ENCODE measurements around the gene SPATA1. TPM values are rescaled to one million over a fixed set of nuclear protein-coding genes. Genes with fewer than 3 reads are reported as not detected.

SPATA1 gene
- polyA plus RNA-seq, 1 donor from 2014 or later, result 0.17 TPM

DNA sequence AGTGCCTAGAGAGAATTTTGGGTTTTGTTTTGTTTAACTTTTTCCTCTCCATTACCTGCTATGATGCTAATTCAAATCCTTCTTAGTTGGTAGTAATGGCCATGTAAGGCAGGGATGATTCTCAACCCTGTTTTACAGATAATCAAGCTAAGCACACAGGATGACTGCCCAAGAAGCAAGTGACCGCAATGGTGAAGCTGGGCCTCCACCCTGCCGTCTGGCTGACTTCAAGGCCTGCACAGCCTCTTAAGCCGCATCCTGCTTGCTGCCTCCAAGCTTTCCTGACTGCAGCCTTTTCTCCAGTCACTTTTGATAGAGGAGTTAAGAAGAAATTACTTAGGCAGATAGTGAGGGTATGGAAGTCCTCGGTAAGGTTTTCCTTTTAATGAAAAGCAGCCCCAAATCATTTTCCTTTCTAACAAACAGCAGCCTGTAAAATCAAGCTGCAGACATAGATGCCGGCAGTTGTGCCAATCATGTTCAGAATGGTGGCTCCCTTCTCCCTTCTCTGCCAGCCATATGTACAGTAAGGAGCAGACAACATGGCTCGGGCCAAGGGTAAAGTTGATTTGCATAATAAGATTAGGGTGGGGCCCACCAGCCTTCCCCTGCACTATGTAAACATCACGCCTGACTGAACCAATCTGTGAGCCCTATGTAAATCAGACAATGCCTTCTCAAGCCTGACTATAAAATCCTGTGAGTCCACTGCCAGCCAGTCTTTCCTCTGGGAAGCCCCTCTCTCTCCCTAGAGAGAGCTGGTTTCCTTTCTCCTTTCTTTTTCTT lies 76.8 kb downstream of the SPATA1 start:
- Histone ChIP-seq H3K79me2 (replicated peaks; ENCODE audit: insufficient read depth, low read length) (no peaks in the 10 kb centered on the region), H3K27me3 (ENCODE audit: insufficient read depth, low read depth, low read length) (no peaks in the 10 kb centered on the region), H3K36me3 (ENCODE audit: insufficient read depth, low read length) (no peaks in the 10 kb centered on the region), H3K4me3 (ENCODE audit: low read length) (no peak overlapping the region), H3K27ac (ENCODE audit: low read length) (no peak overlapping the region), H3K9ac (ENCODE audit: low read length) (no peak overlapping the region), H3F3A (ENCODE audit: insufficient read depth, low read length, poor library complexity, severe bottlenecking) (no peaks in the 10 kb centered on the region), H3K9me3 (ENCODE audit: low read length) (no peaks in the 10 kb centered on the region), H3K9me2 (ENCODE audit: insufficient read depth, low read length) (no peaks in the 10 kb centered on the region), H3K4me2 (ENCODE audit: low read length) (no peak overlapping the region), H4K20me1 (ENCODE audit: insufficient read depth) (no peaks in the 10 kb centered on the region), H2AFZ (ENCODE audit: low read depth, low read length) (no peak overlapping the region)
- TF ChIP-seq, protein P1, sequence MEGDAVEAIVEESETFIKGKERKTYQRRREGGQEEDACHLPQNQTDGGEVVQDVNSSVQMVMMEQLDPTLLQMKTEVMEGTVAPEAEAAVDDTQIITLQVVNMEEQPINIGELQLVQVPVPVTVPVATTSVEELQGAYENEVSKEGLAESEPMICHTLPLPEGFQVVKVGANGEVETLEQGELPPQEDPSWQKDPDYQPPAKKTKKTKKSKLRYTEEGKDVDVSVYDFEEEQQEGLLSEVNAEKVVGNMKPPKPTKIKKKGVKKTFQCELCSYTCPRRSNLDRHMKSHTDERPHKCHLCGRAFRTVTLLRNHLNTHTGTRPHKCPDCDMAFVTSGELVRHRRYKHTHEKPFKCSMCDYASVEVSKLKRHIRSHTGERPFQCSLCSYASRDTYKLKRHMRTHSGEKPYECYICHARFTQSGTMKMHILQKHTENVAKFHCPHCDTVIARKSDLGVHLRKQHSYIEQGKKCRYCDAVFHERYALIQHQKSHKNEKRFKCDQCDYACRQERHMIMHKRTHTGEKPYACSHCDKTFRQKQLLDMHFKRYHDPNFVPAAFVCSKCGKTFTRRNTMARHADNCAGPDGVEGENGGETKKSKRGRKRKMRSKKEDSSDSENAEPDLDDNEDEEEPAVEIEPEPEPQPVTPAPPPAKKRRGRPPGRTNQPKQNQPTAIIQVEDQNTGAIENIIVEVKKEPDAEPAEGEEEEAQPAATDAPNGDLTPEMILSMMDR (IDR thresholded peaks at IDR 0.05; ENCODE audit: poor library complexity, severe bottlenecking), result no peak
- TF ChIP-seq RAD21 (conservative IDR thresholded peaks at IDR 0.05), result no peak
- TF ChIP-seq MXI1 (conservative IDR thresholded peaks at IDR 0.05; ENCODE audit: poor library complexity, severe bottlenecking), result no peak
- TF ChIP-seq EP300 (conservative IDR thresholded peaks at IDR 0.05; ENCODE audit: poor library complexity, severe bottlenecking), result no peak
- no peak for TF ChIP-seq SMC3 (conservative IDR thresholded peaks at IDR 0.05; ENCODE audit: poor library complexity)
- no peak for TF ChIP-seq EZH2 (IDR thresholded peaks at IDR 0.05; ENCODE audit: borderline replicate concordance, insufficient read depth, low read length, poor library complexity, severe bottlenecking)
- no peak for TF ChIP-seq POLR2AphosphoS5 (IDR thresholded peaks at IDR 0.05)

- Histone ChIP-seq H3K79me2 (replicated peaks; ENCODE audit: insufficient read depth, low read length) (no peaks in the 10 kb centered on the region), H3K27me3 (ENCODE audit: insufficient read depth, low read depth, low read length) (no peaks in the 10 kb centered on the region), H2AFZ (ENCODE audit: low read depth, low read length) (no peak overlapping the region), H3K4me3 (ENCODE audit: low read length) (no peak overlapping the region), H3K9ac (ENCODE audit: low read length) (no peak overlapping the region), H3F3A (ENCODE audit: insufficient read depth, low read length, poor library complexity, severe bottlenecking) (no peaks in the 10 kb centered on the region), H4K20me1 (ENCODE audit: insufficient read depth) (no peaks in the 10 kb centered on the region), H3K9me2 (ENCODE audit: insufficient read depth, low read length) (no peaks in the 10 kb centered on the region), H3K9me3 (ENCODE audit: low read length) (no peaks in the 10 kb centered on the region), H3K4me2 (ENCODE audit: low read length) (no peak overlapping the region), H3K36me3 (ENCODE audit: insufficient read depth, low read length) (no peaks in the 10 kb centered on the region), H3K27ac (ENCODE audit: low read length) (no peak overlapping the region)
- no peak for TF ChIP-seq EZH2 (IDR thresholded peaks at IDR 0.05; ENCODE audit: borderline replicate concordance, insufficient read depth, low read length, poor library complexity, severe bottlenecking)
- TF ChIP-seq MXI1 (conservative IDR thresholded peaks at IDR 0.05; ENCODE audit: poor library complexity, severe bottlenecking), result no peak
- no peak for TF ChIP-seq POLR2AphosphoS5 (IDR thresholded peaks at IDR 0.05)
- TF ChIP-seq REST (IDR thresholded peaks at IDR 0.05; ENCODE audit: borderline replicate concordance), result no peak
- TF ChIP-seq, protein P1 (IDR thresholded peaks at IDR 0.05; ENCODE audit: poor library complexity, severe bottlenecking), result no peak
- TF ChIP-seq TAF1 (IDR thresholded peaks at IDR 0.05; ENCODE audit: low read depth), result no peak
- no peak for TF ChIP-seq RAD21 (conservative IDR thresholded peaks at IDR 0.05)
- no peak for TF ChIP-seq SMC3 (conservative IDR thresholded peaks at IDR 0.05; ENCODE audit: poor library complexity)
- TF ChIP-seq EP300 (conservative IDR thresholded peaks at IDR 0.05; ENCODE audit: poor library complexity, severe bottlenecking), result no peak
These were observed 77.5 kb downstream of the SPATA1 start for GRCh38 chr1:84583648-84584047.

Measured in neural cell (in vitro differentiated cells).